Measurements from ENCODE around the gene PARD3.

DNA sequence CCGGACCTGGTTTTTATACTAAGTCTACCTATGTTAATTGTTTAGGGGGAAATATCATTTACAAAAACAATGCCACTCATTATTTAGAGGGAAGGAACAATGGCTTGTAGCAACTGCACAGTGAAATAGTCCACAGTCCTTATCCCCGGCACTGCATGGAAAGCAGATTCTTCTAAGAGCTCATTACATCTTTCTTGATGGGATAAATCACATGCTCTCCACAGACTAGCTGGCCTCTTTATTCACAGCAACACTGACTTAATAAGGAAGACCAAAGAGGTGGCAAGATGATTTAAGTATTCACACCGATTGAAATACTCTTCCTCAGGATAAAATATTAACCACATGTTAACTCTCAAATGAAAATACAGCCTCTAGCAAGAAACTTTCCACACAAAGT, 349.4 kb downstream of the PARD3 start:
- TF ChIP-seq, protein P1, sequence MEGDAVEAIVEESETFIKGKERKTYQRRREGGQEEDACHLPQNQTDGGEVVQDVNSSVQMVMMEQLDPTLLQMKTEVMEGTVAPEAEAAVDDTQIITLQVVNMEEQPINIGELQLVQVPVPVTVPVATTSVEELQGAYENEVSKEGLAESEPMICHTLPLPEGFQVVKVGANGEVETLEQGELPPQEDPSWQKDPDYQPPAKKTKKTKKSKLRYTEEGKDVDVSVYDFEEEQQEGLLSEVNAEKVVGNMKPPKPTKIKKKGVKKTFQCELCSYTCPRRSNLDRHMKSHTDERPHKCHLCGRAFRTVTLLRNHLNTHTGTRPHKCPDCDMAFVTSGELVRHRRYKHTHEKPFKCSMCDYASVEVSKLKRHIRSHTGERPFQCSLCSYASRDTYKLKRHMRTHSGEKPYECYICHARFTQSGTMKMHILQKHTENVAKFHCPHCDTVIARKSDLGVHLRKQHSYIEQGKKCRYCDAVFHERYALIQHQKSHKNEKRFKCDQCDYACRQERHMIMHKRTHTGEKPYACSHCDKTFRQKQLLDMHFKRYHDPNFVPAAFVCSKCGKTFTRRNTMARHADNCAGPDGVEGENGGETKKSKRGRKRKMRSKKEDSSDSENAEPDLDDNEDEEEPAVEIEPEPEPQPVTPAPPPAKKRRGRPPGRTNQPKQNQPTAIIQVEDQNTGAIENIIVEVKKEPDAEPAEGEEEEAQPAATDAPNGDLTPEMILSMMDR (IDR thresholded peaks at IDR 0.05; ENCODE audit: insufficient read depth, low read depth, low read length): no peak
- no peak for TF ChIP-seq EZH2 (IDR thresholded peaks at IDR 0.05; ENCODE audit: insufficient read depth, low read length)

Measured in astrocyte (in vitro differentiated cells and primary cell).